VCaP (cell line): ENCODE results near the gene PEX5.

Source experiments
- H3K27ac ChIP-seq: fragments of 450-650 bp; 2 replicates; pipeline ENCODE4 v1.5.1; 2017
- CTCF ChIP-seq: fragments of 450-650 bp; conservative IDR thresholded peaks from 2 replicates; pipeline ENCODE4 v1.5.1; 2017; ENCODE audit warnings: mild to moderate bottlenecking, moderate library complexity

PEX5 gene

DNA sequence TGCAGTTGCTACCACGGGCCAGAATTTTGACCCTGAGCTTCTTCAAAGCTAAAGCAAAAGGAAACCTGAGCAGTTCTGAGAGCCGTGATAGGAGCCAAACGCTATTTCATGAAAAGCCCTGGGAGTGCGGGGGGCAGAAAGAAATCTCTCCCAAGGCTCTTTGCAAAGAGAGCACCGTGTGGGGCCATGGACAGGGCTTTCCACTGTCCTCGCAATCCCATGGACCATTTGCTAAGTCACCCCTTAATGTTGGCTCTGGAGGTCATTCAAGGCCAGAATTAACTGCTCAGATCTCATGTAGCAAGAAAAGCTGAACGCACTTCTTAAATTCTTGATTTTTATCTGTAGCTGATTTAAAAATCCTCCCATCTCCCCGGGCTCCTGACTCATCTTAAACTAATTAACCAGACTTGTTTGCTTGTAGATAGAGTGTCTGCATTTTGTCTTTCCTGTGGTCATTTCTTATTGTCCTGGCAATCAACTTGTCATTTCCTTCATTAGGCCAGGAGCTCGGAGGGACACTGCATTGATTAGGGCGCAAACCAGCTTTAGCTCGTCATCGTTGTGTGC lies 34.5 kb upstream of the PEX5 start:
- no peak for TF ChIP-seq CTCF
- no peak overlapping the region for H3K27ac ChIP-seq

- H3K27ac ChIP-seq, result no peak overlapping the region
- TF ChIP-seq CTCF, result no peak
These were observed 33.9 kb upstream of the PEX5 start for GRCh38 chr12:7155471-7156034.

DNA sequence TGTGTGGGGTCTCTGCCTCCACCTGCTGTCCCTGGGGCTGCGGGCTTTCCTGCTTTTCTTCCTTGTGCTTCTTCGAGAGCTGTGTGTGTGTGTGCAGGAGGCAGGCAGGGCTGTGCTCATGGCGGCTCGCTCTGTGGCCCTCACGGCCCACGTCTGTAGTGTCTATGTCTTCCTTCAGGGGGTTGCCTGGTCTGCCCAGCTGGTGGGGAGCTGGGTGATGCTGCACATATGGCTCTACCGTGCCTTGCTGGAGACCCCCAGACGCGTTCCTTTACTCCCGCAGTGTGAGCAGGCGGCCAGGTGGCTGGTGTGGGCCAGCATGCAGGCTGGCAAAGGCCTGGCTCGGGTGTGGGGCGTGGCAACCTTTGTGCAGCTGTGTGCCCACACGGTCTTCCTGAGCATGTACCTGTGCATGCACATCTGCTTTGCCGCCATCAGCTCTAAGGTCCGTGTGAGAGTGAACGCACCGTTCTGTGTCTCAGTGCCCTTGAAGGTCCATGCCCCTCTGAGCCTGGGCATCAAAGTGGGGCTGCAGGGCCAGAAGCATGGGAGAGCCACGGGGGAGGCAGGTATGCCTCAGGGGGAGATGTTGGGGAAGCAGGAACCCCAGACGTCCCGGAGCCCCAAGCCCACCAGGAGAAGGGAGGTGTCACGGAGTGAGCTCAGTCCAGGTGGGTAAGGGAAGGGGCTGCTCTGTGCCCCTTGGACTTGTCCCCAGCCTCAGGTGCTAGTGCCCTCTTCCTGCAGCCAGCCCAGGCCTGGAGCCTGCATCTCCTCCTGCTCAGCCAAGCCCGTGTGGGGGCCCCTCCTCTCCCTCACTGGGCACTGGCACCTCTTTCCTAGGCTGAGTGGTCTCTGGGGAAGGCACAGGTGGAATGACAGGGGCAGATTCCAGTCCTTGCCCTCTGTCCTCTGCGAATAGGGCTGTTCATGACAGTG lies 33.0 kb upstream of the PEX5 start:
- TF ChIP-seq CTCF, result no peak
- H3K27ac ChIP-seq, result no peak overlapping the region

- no peak for TF ChIP-seq CTCF
- no peak overlapping the region for H3K27ac ChIP-seq
These were observed 32.1 kb upstream of the PEX5 start for GRCh38 chr12:7157391-7157790.

DNA sequence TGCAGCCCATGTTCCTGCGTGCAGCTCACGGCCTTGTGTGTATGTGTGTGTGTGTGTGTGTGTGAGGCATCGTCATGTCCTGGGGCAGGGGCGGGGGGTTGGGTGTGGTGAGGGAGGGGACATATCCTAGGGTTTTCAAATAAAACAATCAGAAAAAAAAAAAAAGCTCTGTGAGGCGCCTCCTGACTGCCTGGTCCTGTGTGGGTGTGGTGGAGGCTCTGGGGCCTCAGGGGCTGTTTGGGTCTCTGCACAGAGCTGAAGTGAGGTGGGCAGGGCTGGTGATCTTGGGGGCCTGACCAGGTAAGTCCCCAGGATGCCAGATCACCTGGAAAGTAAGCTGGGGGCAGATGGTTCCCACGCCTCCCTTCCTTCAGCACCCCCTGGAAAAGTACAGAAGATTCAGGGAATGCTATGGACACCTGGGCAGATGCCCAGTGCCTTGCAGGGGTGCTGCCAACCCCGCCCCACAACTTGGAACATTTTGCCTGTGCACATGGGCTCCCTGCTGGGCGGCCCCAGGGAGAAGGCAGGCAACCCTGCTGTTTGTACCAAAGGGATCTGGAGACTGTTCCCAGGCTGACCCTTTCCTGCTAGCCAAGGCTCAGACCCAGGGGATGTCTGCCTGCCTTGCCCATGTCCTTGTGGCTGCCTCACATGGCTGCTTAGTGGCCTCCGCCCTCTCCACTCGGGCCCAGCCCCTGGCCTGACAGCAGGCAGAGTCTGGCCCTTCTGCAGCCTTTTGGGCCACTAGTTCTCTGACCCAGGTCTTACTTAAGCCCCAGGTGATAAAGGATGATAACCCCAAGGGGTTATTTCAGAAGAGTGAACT lies 30.5 kb upstream of the PEX5 start:
- TF ChIP-seq CTCF, result no peak

DNA sequence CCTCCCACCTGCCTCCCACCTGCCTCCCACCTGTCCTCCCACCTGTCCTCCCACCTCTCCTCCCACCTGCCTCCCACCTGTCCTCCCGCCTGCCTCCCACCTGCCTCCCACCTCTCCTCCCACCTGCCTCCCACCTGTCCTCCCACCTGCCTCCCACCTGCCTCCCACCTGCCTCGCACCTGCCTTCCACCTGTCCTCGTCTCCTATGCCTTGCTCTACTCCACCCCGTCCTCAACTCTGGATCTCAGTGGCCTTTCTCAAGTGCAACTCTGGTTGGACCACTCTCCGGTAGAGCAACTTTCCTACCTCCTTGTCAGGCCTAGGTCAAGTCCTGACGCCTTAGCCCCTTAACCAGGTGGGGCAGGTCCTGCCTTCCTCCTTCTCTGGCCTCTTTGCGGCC lies 29.3 kb upstream of the PEX5 start:
- H3K27ac ChIP-seq, result no peak overlapping the region
- no peak for TF ChIP-seq CTCF

More for the DNA sequence above, 30.5 kb upstream of the PEX5 start:
- H3K27ac ChIP-seq, result no peak overlapping the region

DNA sequence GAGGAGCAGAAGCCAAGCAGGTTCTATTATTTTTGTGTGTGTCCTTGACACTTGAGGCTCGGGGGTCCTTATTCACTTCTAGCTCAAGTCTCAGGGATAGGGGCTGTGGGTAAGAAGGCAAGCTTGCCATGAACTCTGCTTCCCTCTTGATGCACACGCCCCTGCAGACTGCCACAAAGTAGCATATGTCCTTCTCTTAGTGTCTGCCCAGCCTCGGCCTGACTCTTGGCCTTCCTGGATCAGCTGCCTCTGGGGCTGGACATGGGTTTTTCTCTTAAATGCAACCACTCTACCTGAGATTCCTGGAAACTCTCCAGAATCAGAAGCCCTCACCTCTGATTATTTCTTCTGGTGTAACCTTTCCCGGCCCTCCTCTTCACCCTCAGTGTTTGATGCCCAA lies 28.2 kb upstream of the PEX5 start:
- no peak for TF ChIP-seq CTCF

More for the DNA sequence above, 28.2 kb upstream of the PEX5 start:
- no peak overlapping the region for H3K27ac ChIP-seq
